ENCODE data around the gene ZMYM2.
"Not testable (repeated sequence)": the region's sequence is repeated elsewhere in the genome, so short reads cannot be mapped to it uniquely, and the experiment has no call there.

ZMYM2 gene

GRCh38 chr13:19982447-19983043, 24.0 kb downstream of the ZMYM2 start:
- no peak for DNase-seq (ENCODE audit: low read depth in 2 of 2)

DNA sequence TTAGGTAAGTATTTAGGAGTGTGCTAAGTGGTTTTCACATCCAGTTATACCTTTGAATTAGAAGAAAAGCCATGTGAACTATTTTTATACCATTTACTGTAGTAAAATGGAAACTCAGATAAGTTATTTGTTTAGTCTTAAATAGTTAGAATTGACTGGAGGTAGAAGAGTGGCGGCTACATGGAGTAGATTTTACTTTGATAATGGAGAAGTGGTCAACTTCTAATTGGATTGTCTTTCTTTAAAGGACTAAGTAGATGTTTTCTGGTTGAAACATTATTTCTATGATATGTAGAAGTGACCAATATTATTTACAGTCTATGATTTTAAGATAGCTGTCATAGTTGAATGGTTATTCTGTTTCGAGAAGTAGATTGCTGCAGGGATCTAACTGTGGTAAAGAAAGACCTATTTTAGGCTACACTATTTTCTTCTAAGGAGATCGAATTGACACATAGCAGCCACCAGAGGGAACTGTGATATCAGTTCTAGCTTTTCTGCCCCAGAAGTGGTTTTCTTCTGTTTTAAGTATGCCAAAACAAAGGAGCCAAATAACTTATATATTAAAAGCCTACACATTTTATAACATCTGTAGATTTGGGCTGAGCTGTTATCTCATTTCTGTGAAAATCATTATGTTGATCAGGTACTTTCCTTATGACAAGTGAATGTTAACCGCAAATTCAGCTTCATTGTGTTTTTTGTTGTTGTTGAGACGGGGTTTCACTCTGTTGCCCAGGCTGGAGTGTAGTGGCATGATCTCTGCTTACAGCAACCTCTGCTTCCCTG, 26.1 kb downstream of the ZMYM2 start:
- no peak for DNase-seq (ENCODE audit: low read depth in 2 of 2)

- DNase-seq (ENCODE audit: low read depth in 2 of 2), result no peak
Measured at GRCh38 chr13:19985219-19985556, 26.7 kb downstream of the ZMYM2 start.

- DNase-seq (ENCODE audit: low read depth in 2 of 2), result no peak
Measured at GRCh38 chr13:19991531-19991930, 33.0 kb downstream of the ZMYM2 start.

- no peak for DNase-seq (ENCODE audit: low read depth in 2 of 2)
Measured at GRCh38 chr13:19993024-19993423, 34.5 kb downstream of the ZMYM2 start.

DNA sequence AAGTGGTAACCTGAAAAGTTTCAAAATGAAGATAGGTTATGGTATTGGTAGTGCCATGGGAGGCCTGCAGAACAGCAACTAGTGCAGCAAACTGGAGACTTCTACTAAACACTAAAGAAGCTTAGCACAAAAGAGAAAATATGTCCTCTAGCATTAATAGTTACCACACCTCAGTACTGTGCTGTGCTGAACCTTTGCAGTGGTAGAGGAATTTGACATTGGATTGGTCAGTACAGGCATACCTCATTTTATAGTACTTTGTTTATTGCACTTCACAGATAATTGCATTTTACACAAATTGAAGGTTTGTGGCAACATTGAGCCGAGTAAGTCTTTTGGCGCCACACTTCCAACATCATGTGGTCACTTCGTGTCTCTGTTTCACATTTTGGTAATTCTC, 40.4 kb downstream of the ZMYM2 start:
- no peak for DNase-seq (ENCODE audit: low read depth in 2 of 2)

- no peak for DNase-seq (ENCODE audit: low read depth in 2 of 2)
Measured at GRCh38 chr13:20000062-20000552, 41.6 kb downstream of the ZMYM2 start.

DNA sequence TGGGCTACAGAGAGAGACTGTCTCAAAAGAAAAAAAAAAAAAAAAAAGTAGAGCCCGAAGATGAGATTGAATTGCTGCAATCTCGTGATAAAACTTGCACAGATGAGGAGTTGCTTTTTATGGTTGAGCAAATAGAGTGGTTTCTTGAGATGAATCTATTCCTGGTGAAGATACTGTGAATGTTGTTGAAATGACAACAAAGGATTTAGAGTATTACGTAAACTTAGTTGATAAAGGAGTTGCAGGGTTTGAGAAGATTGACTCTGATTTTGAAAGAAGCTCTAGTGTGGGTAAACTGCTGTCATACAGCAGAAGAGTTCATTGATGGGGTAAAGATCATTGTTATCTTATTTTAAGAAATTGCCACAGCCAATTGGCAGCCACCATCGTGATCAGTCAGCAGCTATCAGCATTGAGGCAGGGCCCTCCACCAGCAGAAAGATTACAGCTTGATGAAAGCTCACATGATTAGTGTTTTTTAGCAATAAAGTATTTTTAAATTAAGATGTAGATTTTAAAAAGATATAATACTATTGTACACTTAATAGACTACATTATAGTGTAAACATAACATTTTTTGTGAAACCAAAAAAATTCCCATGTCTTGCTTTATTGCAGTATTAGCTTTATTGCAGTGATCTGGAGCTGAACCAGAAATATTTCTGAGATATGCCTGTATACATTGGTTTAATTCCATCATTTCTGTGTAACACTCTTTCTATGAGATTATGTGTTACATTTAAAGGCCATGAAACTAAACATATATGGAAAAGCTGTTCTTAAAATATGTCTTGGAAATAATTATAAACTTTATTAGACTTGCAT, 43.1 kb downstream of the ZMYM2 start:
- DNase-seq (ENCODE audit: low read depth in 2 of 2), result no peak

- no peak for DNase-seq (ENCODE audit: low read depth in 2 of 2)
Measured at GRCh38 chr13:20002787-20003186, 44.3 kb downstream of the ZMYM2 start.

GRCh38 chr13:20006206-20006605, 47.7 kb downstream of the ZMYM2 start:
- DNase-seq (ENCODE audit: low read depth in 2 of 2), result no peak

DNA sequence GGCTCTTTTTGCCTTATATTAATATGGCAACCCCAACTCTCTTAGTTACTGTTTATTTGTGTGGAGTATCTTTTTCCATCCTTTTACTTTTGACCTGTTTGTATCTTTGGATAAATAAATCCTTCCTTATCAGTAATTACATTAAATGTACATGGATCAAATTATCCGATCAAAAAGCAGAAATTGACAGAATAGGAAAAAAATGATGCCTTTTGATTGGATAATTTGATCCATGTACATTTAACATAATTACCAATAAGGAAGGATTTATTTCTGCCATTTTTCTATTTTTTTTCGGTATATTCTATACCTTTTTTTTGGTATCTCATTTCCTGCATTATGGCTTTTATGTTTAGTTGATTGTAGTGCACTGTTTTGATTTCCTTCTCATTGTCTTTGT, 57.2 kb downstream of the ZMYM2 start:
- DNase-seq (ENCODE audit: low read depth in 2 of 2), result no peak

- DNase-seq (ENCODE audit: low read depth in 2 of 2), result no peak
Measured at GRCh38 chr13:20016649-20017364, 58.3 kb downstream of the ZMYM2 start.

DNA sequence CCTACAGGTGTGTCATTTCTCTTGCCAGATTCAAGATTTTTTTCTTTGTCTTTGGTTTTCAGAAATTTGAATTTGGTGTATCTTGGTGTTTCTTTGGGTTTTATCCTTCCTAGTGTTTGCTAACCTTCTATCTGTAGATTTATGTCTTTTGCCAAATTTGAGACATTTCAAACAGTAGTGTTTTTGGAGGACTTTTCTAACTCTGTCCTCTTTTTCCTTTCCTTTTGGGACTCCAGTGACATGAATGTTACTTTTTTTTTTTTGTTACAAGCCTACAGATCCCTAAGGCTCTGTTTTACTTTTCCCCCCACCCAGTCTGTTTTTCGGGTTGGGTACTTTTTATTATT, 58.8 kb downstream of the ZMYM2 start:
- DNase-seq (ENCODE audit: low read depth in 2 of 2), result no peak

- no peak for DNase-seq (ENCODE audit: low read depth in 2 of 2)
Measured at GRCh38 chr13:20019043-20019442, 60.5 kb downstream of the ZMYM2 start.

DNA sequence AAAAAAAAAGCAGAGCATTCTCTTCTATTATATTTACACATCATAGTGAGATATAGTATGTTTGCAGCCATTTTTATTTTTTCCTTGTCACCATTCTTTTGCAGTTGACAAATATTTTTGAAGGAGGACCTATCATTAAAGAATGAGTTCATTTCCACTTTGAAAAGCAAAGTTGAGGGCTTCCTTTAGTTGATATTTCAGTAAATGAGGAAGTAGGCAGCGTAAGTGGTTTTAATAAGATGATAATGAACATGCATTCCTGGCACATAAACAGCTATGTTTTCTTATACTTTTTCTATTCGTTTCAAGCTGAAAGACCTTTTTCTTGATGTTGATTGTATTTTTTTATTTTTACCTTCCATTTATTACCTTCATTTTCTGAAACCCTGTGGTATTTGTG, 66.2 kb downstream of the ZMYM2 start:
- no peak for DNase-seq (ENCODE audit: low read depth in 2 of 2)

- DNase-seq (ENCODE audit: low read depth in 2 of 2), result no peak
Measured at GRCh38 chr13:20028953-20029352, 70.4 kb downstream of the ZMYM2 start.

- DNase-seq (ENCODE audit: low read depth in 2 of 2), result no peak
Measured at GRCh38 chr13:20033486-20033885, 75.0 kb downstream of the ZMYM2 start.

- no peak for DNase-seq (ENCODE audit: low read depth in 2 of 2)
Measured at GRCh38 chr13:20035130-20035529, 76.6 kb downstream of the ZMYM2 start.

DNA sequence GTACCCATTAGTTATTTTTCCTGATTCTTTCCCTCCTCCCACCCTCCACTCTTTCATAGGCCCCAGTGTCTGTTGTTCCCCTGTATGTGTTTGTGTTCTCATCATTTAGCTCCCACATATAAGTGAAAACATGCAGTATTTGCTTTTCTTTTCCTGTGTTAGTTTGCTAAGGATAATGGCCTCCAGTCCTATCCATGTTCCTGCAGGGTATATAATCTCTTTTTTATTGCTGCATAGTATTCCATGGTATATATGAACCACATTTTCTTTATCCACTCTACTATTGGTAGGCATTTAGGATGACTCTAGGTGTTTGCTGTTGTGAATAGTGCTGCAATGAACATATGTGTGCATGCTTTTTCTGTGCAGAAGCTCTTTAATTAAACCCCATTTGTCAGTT, 79.4 kb downstream of the ZMYM2 start:
- DNase-seq (ENCODE audit: low read depth in 2 of 2), result no peak

- DNase-seq (ENCODE audit: low read depth in 2 of 2), result not testable (repeated sequence)
Measured at GRCh38 chr13:20042603-20043002, 84.1 kb downstream of the ZMYM2 start.

DNA sequence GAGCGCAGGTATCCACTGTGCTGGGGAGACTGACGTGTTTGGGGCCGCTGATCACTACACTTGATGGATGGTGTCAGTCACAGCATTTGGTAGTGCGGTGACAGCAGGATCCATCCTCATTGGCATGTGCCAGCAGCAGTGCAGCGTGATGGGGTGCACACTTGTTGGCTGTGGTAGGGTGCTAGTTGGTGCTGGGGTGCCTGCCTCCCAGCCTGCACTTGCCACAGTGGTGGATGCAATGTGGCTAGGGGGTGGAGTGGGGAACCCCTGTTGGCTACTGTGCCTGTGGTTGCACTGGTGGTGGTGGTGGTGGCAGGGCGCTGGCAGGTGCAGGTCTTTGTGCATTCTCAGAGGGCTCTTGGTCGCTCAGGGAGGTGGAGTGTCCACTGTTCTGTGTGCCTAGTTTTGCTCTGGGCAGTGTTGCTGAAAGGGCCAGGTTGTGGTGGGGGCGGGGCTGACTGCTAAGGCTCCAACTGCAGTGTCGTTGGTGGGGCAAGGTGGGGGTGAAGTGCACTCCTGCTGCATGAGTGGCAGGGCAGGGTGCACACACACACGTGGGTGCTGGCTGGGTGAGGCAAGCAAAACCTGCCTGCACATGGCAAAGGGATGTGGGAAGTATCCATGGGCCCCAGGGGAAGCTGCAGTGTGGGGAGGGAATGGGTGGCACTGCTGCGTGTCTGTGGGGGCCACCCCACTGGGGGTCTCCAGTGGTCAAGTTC, 84.8 kb downstream of the ZMYM2 start:
- no peak for DNase-seq (ENCODE audit: low read depth in 2 of 2)

Data from stimulated activated CD8-positive, alpha-beta memory T cell treated with anti-CD3 and anti-CD28 coated beads, Interleukin-7, amount 100 ng/mL, for 1 hour (primary cell).